HG02763 (cell line): ENCODE results near the gene SCN9A.
"Not testable (repeated sequence)": the region's sequence is repeated elsewhere in the genome, so short reads cannot be mapped to it uniquely, and the experiment has no call there.

ENCODE experiments used
- ATAC-seq: cut with Tn5 transposase; IDR thresholded peaks from one replicate; pipeline ENCODE4 v1.9.1; 2021; ENCODE audit warnings: mild to moderate bottlenecking, moderate library complexity; ENCODE audit not compliant: unreplicated experiment

Gene SCN9A

GRCh38 chr2:166249318-166249717 lies 126.4 kb downstream of the SCN9A start:
- no peak for ATAC-seq

DNA sequence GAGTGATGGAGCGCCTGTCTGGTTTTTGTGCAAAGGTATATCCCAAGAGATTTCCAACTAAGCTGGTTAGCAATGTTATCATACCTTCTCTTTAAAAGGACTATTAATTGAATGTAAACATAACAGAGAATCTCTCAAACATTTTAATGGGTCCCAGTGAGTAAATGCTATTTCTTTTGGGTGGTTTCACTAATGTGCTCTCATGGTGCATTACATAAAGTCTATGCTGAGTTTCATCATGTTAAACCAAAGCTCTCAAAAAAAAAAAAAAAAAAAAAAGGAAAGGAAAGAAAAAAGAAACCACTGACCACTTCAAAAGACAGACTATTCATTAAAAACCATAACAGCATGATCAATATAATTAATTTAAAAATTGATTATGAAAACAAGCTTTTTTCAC lies 128.8 kb downstream of the SCN9A start:
- no peak for ATAC-seq

DNA sequence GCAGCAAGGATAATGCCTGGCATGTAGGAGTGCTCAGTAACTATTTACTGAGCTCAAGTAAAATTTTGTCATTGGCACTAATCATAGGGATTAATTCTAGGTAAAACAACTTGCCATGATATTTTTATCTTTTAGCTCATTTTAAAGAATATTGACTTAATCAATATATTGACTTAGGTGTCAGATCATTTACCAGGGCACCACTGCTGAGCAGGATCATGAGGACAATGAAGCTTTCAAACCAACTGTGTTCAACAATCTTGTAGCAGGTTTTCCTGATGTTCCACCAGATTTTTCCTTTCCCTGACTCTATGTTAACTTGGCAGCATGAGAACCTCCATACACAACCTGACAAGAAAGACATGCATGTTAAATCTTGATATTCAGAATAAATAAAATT lies 133.4 kb downstream of the SCN9A start:
- ATAC-seq: no peak

- no peak for ATAC-seq
Measured at GRCh38 chr2:166240387-166241313, 135.1 kb downstream of the SCN9A start.

- no peak for ATAC-seq
Measured at GRCh38 chr2:166239548-166239947, 136.2 kb downstream of the SCN9A start.

DNA sequence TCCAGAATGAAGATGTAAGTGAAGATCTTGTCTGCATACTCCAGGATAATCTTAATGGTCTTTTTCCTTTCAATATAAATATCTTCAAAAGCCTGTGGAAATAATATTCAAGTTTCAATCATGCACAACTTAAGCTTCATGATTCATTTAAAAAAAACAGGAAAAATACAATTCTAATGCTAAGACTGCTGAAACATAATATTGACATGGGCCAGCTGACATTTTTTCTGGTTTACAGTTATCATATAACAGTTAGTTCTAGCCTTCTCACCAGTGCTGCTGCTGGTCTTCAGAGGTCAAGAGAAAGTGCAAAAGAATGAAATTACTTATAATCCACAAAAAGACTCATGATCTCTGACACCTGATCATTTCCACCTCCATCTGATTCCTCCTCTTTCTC lies 137.6 kb downstream of the SCN9A start:
- ATAC-seq: no peak

DNA sequence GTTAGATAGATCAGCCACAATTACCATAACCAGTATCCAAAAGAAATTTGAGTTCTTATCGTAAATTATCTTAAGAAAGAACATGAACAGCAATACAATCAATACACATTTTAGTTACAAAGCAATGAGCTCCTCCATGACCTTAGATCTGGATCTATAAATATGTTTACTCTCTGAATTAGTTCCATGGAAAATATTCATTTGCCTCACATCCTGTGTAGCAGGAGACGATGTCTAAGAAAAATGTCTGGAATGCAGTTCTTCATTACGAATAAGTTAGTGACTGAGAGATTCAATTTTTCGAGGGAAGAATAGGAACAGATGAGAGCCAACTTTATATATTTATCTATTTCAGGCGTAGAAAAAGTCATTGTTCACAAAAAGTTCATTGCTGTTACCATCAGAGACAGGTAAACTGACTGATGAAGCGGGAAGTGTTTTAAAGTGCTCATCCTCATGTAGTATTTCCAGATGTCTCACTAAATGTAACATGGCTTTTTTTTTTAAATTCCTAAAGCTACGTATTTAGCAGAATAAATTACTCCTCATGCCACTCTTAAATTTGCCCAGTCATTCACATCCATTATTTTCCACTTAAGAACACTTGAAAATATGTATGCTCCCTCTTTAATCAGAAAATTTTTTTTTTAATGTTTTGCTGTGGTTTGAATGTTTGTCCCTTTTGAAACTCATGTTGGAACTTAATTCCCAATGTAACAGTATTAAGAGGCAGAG lies 141.5 kb downstream of the SCN9A start:
- no peak for ATAC-seq

DNA sequence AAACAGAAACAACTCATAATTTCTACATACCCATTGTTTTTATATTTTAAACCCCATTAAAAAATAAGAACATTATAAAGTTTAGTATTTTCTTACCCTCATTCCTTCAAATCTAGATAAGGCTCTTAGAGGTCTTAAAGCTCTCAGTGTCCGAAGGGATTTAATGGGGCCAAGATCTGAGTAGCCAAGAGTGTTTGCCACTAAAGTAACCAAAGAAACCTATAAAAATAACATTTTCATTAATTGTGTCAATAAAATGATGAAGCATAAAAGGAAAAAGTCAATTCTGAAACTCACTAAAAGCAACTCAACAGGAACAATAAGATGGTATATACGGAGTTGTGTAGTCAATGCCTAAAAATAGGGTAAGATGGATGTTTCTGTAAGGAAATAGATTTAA lies 142.5 kb downstream of the SCN9A start:
- ATAC-seq: no peak

- no peak for ATAC-seq
Measured at GRCh38 chr2:166230724-166231070, 145.0 kb downstream of the SCN9A start.

DNA sequence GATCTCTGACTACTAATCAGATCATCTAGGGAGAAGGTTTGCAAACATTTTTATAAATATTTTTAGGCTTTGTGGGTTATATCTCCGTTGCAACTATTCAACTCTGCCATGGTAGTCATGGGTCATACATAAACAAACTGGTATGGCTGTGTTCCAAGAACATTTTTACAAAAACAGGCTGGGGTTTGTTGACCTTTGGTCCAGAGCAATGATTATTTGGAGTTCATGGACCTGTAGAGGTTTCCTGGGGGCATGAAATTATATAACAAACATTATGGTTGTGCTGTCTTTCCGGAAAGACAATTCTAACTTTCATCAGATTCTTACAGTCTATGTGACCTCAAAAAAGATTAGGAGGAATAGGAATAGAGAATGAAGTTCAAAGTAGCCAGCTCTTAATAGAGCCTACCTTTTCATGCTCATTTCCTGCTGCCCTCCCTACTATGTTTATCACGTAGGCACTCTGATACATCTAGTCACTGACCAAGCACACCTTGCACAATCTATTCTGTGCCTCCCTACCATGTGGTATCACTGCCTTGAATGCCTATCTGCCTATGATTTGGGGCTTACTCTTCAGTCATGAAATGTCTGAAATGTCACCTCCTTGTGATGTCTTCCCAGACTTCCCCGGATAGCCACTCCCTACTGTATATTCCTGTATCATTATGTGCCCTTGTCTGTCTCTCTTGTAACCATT lies 145.6 kb downstream of the SCN9A start:
- no peak for ATAC-seq

DNA sequence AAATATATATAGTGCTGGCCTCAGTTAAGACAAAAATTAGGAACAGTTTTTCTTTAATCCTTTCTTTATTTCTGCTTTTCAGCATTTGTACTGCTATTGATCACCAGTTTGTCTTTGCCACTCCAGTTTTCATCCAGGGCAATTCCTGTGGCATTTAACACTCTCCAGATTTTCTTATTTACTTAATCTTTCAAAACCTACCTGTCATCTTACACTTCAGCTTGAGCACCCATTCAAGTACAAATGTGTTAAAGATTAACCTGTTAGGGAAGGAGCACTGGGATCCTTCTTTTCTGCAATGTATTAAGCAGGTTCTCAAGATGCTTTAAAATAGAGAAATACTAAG lies 146.1 kb downstream of the SCN9A start:
- ATAC-seq: no peak

DNA sequence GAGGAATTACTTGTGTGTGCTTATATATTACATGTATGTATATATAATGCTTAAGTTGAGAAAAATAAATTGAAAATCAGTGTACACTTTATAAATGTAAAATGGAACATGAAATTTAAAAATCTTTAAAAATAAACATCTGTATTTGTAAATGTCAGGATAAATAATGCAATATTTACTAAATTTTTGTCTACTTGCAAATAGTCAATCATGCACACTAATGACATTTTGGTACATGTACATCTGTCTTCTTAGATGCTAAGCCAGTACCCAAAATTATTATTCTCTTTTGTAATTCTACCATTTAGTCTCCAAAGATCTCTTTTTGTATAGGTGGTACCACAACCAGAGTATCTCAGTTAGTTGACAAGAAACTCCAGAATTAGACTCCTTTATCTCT lies 151.5 kb downstream of the SCN9A start:
- no peak for ATAC-seq

GRCh38 chr2:166223298-166223697 lies 152.4 kb downstream of the SCN9A start:
- ATAC-seq: no peak

DNA sequence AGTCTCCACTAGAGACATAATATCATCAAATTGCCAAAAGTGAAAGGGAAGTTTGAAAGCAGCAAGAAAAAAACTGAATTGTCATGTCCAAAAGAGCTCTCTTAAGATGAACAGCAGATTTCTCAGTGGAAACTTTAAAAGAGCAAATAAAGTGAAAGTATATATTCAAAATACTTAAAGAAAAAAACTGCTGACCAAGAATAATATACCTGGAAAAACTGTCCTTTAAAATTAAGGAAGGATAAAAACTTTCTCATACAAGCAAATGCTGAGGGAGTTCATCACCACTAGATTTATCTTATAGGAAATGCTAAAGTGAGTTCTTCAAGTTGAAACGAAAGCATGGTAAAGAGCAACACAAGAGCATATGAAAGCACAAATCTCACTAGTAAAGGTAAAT lies 164.7 kb downstream of the SCN9A start:
- no peak for ATAC-seq

GRCh38 chr2:166209944-166210343 lies 165.8 kb downstream of the SCN9A start:
- not testable (repeated sequence) for ATAC-seq

GRCh38 chr2:166209367-166209766 lies 166.4 kb downstream of the SCN9A start:
- ATAC-seq: not testable (repeated sequence)

GRCh38 chr2:166206153-166206552 lies 169.6 kb downstream of the SCN9A start:
- ATAC-seq: not testable (repeated sequence)

DNA sequence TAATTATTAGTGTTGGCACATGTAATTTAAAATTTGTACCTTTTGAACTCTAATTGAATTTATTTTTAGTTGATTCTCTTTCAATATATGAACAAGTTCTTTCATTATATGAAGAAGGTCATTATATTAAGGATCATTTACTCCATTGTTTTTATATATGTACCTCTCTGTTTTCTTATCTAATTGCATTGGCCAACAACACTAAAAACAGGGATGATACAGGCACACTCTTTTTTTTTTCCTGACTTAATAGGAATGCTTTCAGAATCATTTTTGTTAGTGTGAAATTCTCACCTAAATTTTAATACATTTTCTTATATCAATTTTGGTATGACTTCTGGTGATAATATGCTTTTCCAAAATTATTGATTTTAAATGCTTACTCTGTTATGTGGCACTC lies 173.0 kb downstream of the SCN9A start:
- no peak for ATAC-seq

DNA sequence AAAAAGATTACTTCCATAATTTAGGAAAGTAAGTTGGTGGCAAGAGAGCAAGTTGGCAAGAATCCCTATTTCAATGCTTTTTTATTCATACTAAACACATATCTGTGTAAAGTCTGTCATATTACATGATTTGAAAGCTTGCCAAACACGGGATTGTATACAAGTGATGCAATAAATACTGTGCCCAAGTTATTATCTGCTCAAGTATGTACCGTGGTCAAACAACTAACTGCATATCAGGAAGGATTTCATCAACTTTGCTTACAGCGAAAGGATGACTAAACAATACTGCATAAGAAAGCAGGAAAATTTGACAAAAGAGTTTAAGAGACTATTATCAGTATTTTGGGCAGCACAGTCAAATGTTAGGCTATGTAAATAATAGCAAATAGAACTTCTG lies 178.3 kb downstream of the SCN9A start:
- ATAC-seq: no peak

- no peak for ATAC-seq
Measured at GRCh38 chr2:166193407-166193806, 182.3 kb downstream of the SCN9A start.

- no peak for ATAC-seq
Measured at GRCh38 chr2:166188084-166188483, 187.7 kb downstream of the SCN9A start.

GRCh38 chr2:166184789-166185188 lies 191.0 kb downstream of the SCN9A start:
- no peak for ATAC-seq
